ENCODE results near the gene KCNJ15.

Gene KCNJ15

GRCh38 chr21:38300141-38300578 lies 43.4 kb downstream of the KCNJ15 start:
- DNase-seq = no peak

DNA sequence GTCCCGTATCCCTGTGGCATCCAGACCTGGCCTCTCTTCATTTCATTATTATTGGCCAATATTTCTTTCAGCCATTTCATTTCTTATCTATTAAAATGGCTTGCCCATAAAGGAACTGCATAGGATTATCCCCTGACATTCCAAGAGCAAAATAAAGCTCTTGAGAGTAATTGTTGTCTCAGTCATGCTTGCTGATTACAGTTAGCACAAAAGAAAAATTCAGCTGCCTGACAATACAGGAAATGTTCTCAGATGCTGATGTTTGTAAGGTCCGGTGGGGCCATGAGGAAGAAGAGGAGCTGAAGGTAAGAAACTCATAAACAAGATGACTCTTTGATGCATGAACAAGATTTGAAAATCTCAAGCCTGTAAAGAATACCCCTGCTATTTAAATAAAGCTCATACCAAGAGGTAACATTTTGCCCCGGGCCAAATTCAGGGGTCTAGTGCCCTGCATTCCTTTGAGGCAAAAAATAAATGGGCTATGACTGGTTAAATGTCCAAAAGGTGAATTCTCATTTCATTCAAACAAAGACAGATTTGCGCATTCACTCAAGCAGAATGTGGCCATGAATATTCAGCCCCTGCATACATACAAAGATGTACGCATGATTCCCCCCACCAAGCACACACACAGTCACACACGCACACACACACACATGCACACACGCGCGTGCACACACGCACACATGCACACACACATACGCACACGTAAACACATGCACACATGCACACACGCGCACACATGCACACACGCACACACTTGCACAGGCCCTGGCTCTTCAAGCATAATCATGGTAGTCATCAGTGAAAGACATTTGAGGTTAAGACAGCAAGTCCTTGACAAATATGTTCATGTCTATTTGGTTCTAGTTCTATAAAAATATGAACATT lies 44.8 kb downstream of the KCNJ15 start:
- DNase-seq = no peak

GRCh38 chr21:38303300-38303699 lies 46.5 kb downstream of the KCNJ15 start:
- DNase-seq = no peak

DNA sequence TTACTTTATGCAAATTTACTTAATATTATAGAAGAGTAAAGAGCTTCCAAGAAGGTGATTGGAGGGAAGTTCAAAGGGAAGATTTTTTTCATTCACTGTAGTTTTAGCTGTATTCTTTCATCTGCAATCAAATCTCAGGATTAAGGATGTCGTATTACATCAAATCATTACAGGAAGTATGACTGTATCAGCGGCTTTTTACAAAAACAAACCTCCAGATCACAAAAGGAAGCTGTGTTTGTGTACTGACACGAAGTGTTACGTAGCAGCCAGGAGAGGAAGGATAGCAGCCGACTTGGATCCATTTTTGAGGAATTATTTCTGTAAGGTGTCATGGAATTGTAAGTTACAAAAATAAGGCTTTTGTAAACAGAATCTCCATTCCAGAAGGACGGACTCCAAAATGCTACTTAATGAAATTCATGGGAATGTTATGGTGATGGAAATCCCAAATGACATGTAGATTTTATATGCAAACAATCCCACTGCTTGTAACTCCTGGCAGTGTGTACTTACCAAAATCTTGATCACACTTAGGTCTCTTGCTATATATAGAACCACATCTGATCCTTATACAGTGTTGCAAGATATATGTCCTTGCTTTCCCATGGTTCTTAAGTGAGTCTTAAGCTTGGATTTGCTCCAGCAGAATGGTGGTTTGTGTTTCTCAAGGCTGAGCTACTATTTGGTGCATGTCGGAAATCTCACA lies 49.8 kb downstream of the KCNJ15 start:
- no peak for DNase-seq

- no peak for DNase-seq
Observed at GRCh38 chr21:38307771-38308531, 51.2 kb downstream of the KCNJ15 start.

DNA sequence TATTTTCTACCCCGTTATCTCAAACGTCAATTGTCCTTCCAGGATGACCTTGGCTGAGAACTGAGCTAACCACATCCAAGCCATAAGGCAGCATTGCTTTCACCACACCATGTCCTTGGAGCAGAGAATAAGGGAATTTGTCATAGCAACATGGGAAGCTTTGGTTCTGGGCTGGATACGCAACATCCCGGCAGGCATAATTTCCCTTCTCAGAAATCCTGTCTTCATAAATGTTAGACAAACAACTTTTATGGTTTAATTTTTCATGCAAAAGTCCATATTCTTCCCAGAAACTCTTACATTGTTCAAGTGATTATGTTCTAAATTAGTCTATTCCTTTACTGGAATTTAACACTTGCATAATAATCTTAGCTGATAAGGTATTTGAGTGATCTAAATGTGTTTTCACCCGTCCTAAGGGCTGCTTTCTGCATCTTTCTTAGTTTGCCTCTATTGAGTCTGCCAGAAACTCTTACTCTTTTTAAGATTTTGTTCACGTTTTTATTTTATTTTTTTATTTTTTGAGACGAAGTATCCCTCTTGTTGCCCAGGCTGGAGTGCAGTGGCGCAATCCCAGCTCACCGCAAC lies 51.8 kb downstream of the KCNJ15 start:
- DNase-seq = no peak

- DNase-seq = no peak
Observed at GRCh38 chr21:38310646-38311485, 54.1 kb downstream of the KCNJ15 start.

DNA sequence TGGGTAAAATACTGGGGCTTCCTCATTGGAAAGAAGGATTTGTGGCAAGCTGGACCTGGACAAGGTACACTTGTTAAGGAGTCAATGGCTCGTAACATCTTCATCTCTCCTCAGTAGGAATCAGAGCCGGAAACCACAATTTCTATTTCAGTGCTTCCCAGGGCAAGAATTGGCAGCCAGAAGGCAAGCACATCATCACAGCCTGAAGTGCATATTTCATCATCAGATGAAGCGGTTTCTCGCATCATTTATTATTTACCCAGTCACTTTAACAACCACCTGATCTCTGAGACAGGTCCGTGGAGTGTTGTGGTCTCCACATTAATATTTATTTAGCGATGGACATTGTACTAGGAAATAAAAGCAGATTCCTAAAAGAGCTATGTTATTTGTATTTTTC lies 55.0 kb downstream of the KCNJ15 start:
- no peak for DNase-seq

- DNase-seq = no peak
Observed at GRCh38 chr21:38312822-38313221, 56.0 kb downstream of the KCNJ15 start.

GRCh38 chr21:38314558-38314957 lies 57.8 kb downstream of the KCNJ15 start:
- DNase-seq = no peak

DNA sequence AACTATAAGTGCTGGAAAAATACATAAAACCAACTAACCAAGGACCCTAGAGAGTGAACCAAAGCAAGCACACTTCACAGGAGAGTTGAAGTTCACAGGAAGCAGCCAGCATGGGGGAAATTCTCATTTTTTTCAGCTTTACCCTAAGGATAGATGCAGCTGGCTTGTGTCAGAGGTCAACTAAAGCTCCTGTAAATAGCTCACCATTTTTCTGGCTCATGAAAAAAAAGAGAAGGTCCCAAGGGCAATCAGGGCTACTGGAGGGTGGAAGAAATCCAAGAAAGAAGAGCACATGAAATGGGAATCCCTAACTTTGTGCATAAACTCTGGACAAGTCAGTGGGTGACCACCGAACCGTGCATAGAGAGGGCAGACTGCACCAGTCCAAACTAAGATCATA lies 58.3 kb downstream of the KCNJ15 start:
- DNase-seq = no peak

- no peak for DNase-seq
Observed at GRCh38 chr21:38319781-38320180, 63.0 kb downstream of the KCNJ15 start.

- DNase-seq = no peak
Observed at GRCh38 chr21:38321568-38321967, 64.8 kb downstream of the KCNJ15 start.

GRCh38 chr21:38322311-38322950 lies 65.6 kb downstream of the KCNJ15 start:
- DNase-seq = no peak

GRCh38 chr21:38323721-38324531 lies 67.1 kb downstream of the KCNJ15 start:
- DNase-seq = peak; percentile 56

DNA sequence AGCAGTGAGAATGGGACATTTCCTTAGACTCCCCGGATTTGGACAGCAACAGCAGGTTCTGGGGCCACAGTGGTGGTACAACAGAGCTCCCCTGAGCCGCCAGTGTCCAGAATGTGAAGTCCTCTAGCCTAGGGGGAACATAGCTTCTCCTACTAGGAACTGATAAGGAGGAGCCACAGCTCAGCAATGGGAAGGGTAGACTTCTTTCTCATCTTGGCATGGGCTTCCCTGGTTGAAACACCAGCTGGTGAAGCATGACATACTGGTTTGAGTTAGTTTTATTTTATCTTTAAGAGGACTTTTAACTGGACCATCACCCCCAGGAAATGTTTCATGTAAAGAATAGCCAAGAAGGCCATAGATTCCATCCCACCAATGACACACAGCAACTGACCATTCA lies 68.4 kb downstream of the KCNJ15 start:
- no peak for DNase-seq

DNA sequence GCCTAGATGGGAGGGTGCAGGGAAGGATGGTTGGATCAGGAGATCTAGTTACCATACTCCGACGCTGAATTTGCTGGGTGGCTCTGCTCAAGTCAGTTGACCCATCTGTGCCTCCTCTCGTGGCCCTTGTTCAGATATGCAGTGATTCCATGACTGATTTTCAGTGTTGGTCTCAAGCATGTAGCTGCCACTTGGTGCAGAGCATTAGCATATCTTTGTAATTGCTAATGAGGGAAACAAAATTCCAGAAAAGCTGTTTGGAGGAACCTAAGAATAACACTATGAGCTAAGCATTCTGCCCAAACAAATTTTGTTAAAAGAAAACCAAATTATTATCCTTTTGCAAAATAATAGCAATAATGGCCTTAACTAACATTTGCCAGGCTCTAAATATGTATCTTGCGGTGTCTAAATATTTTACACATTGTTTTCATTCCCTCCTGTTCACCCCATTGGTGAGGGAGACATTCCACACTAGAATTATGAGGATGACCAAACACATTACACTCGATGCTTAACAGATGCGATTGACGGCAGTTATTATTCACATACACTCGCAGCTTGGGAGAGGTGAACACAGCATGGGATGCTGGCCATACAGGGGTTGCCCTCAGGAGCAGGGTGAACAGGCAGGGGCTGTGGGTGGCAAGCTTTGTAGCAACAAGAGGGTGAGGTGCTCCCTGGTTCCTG lies 69.1 kb downstream of the KCNJ15 start:
- DNase-seq = no peak

- no peak for DNase-seq
Observed at GRCh38 chr21:38326429-38326828, 69.6 kb downstream of the KCNJ15 start.

GRCh38 chr21:38326899-38327298 lies 70.1 kb downstream of the KCNJ15 start:
- DNase-seq = no peak

DNA sequence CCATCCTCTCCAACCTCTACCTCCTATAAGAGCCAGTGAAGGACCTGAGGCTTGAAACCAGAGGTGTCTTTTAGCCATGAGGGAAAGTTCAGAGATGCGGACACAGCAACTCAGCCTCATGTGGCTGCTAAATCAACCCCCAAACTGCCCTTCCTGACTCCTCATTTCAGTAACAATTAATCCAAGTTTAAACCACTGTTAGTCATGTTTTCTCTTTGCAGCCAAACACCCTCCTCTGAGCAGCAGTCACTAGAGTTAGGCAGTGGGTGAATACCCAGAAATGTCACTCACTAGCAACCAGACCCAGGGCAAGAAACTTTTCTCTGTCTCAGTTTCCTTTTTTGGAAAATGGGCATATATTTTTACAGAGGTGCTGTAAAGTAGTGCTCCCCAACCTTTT lies 71.2 kb downstream of the KCNJ15 start:
- DNase-seq = no peak
